Activated T-helper 9 cell treated with anti-CD3 and anti-CD28 coated beads, Interleukin-2, amount 50 U/mL, for 16 hours (primary cell): ENCODE measurements around the gene TBCA.

Source experiments
- DNase-seq: peaks from one replicate; pipeline ENCODE4 v3.0.0-alpha.2; 2020; ENCODE audit warnings: low read depth

Gene TBCA

DNA sequence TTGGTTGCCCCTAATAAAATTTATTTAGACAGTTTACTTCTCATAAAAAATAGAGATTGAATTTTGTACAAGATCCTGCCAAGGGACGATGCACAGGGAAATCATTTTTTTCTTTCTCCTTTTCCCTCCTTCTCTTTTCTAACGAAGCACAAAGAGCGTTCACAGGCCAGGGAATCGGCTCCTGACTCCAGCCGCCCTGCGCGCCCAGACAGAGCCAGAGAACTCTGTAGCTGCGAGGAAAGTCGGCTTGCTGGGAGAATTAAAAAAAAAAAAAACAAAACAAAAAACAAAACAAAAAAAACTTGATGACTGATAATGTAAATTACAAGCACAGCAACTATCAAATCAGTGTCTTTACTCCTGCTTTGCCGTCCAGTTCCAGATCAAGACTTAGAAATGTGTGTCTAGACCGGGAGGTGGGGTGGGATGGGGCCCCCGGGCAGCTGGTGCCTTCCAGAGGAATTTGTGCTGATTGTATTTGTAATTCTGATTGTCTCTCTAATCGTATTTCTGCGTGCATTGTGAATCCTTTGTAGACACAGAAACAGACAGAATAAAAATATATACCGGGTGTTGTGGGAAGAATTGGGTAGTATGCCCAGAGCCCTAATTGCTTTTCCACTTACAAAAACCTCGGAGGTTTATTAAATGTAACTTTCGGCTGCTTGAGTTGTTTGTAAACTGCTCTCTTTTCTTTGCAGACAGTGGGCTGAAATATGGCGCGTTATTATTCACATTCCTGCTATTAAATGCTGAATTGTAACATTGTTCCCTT is 134.0 kb downstream of the TBCA start:
- DNase-seq, result no peak

DNA sequence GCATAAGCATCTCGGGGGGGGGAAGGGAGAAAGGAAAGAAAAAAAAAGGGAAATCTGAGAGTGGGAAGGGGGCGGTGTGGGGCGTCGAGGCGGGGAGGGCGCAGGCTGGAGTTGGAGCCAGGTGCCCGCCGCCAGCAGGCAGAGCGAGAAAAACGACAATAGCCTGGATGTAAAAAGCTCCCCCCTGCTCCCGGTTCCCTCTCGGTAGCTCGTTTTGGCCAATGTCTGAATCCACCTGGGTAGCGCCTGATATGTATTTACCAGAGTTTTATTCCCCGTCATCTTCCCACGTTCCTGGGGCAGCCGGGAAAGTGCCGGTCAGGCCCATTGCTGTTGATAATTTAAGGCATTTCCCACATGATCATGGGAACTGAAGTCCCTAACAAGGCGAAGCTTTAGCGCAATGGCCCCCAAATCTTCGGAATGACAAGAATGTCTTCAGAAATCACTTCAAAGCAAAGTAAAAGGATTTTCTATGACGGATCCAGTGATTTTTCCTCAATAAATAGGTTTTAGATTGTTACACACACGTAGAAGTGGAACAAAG is 134.7 kb downstream of the TBCA start:
- no peak for DNase-seq
